Measurements from ENCODE around the gene POU6F1. TPM values are rescaled to one million over a fixed set of nuclear protein-coding genes. Genes with fewer than 3 reads are reported as not detected.

POU6F1 gene
- total RNA-seq, 2 donors from 2014 or later = 14.5 to 17.1 TPM

- Histone ChIP-seq H3K36me3 (no peaks in the 10 kb centered on the region), H3K27ac (no peak overlapping the region), H3K27me3 (replicated peaks; ENCODE audit: insufficient read depth) (no peaks in the 10 kb centered on the region), H3K4me1 (ENCODE audit: control insufficient read depth in 1 of 2, low read depth in 2 of 2) (no peaks in the 10 kb centered on the region), H3K4me3 (no peak overlapping the region), H3K9me3 (no peaks in the 10 kb centered on the region)
- ATAC-seq (ENCODE audit: insufficient number of reproducible peaks, low FRiP score, low read depth) (no peak), DNase-seq (ENCODE audit: low spot score) (no peak)
- TF ChIP-seq CTCF (IDR thresholded peaks at IDR 0.05) = no peak
Observed at GRCh38 chr12:51183349-51183748, 34.5 kb downstream of the POU6F1 start.

- Histone ChIP-seq H3K9me3 (no peaks in the 10 kb centered on the region), H3K27me3 (replicated peaks; ENCODE audit: insufficient read depth) (no peaks in the 10 kb centered on the region), H3K4me3 (no peak overlapping the region), H3K36me3 (no peaks in the 10 kb centered on the region), H3K4me1 (ENCODE audit: control insufficient read depth in 1 of 2, low read depth in 2 of 2) (no peaks in the 10 kb centered on the region), H3K27ac (no peak overlapping the region)
- no peak for TF ChIP-seq CTCF (IDR thresholded peaks at IDR 0.05)
- DNase-seq (ENCODE audit: low spot score) (no peak), ATAC-seq (ENCODE audit: insufficient number of reproducible peaks, low FRiP score, low read depth) (no peak)
Observed at GRCh38 chr12:51181558-51181957, 36.3 kb downstream of the POU6F1 start.

- ATAC-seq (ENCODE audit: insufficient number of reproducible peaks, low FRiP score, low read depth) (no peak), DNase-seq (ENCODE audit: low spot score) (no peak)
- Histone ChIP-seq H3K9me3 (no peaks in the 10 kb centered on the region), H3K27me3 (replicated peaks; ENCODE audit: insufficient read depth) (no peaks in the 10 kb centered on the region), H3K36me3 (no peaks in the 10 kb centered on the region), H3K4me3 (no peak overlapping the region), H3K27ac (no peak overlapping the region), H3K4me1 (ENCODE audit: control insufficient read depth in 1 of 2, low read depth in 2 of 2) (no peaks in the 10 kb centered on the region)
- TF ChIP-seq CTCF (IDR thresholded peaks at IDR 0.05) = no peak
Observed at GRCh38 chr12:51177897-51178296, 40.0 kb downstream of the POU6F1 start.

GRCh38 chr12:51174501-51174900 is 43.4 kb downstream of the POU6F1 start:
- TF ChIP-seq CTCF (IDR thresholded peaks at IDR 0.05) = no peak
- peaks cover 13 to 18% of the 10 kb centered on the region in 2 donors for H3K4me1 ChIP-seq (ENCODE audit: control insufficient read depth in 1 of 2, low read depth in 2 of 2)
- H3K9me3 ChIP-seq = no peaks in the 10 kb centered on the region
- H3K27me3 ChIP-seq (replicated peaks; ENCODE audit: insufficient read depth) = no peaks in the 10 kb centered on the region
- no peak overlapping the region for H3K4me3 ChIP-seq
- H3K36me3 ChIP-seq = no peaks in the 10 kb centered on the region
- DNase-seq (ENCODE audit: low spot score) (no peak), ATAC-seq (ENCODE audit: insufficient number of reproducible peaks, low FRiP score, low read depth) (no peak)
- H3K27ac ChIP-seq = no peak overlapping the region

- ATAC-seq (ENCODE audit: insufficient number of reproducible peaks, low FRiP score, low read depth) (peak; percentile 97), DNase-seq (ENCODE audit: low spot score) (peak; percentile 93)
- H3K27me3 ChIP-seq (replicated peaks; ENCODE audit: insufficient read depth) = no peaks in the 10 kb centered on the region
- no peak for TF ChIP-seq CTCF (IDR thresholded peaks at IDR 0.05)
- peak within 1 kb of the TSS; percentile 94 to 95 for H3K27ac ChIP-seq
- peaks cover 13 to 18% of the 10 kb centered on the region in 2 donors for H3K4me1 ChIP-seq (ENCODE audit: control insufficient read depth in 1 of 2, low read depth in 2 of 2)
- H3K36me3 ChIP-seq = no peaks in the 10 kb centered on the region
- H3K4me3 ChIP-seq = peak within 1 kb of the TSS; percentile 79
- H3K9me3 ChIP-seq = no peaks in the 10 kb centered on the region
Observed at GRCh38 chr12:51172515-51173431, 45.1 kb downstream of the POU6F1 start, which contains the start of gene TFCP2. TSS of gene TFCP2 (minus strand) at chr12:51173135. CDS start at chr12:51172422, 713 bp downstream.

Measured in thoracic aorta (tissue), 2 donors.